ENCODE data around the gene PERCC1. TPM values are rescaled to one million over a fixed set of nuclear protein-coding genes. Genes with fewer than 3 reads are reported as not detected.

The PERCC1 gene
- total and polyA plus RNA-seq, 2 donors (not counting 1 experiment from before 2014, with no cell fraction given): not detected

GRCh38 chr16:1464196-1464893 lies 33.5 kb downstream of the PERCC1 start:
- Histone ChIP-seq H3K4me2 (ENCODE audit: extremely low read depth, insufficient read depth, low read length) (no peak overlapping the region), H4K20me1 (ENCODE audit: control insufficient read depth, extremely low read depth, insufficient read depth, low read length) (no peaks in the 10 kb centered on the region), H3K27ac (ENCODE audit: insufficient read depth, low read length) (no peak overlapping the region), H3K9ac (ENCODE audit: insufficient read depth, low read length) (no peak overlapping the region), H2AFZ (ENCODE audit: low read length) (no peak overlapping the region), H3K36me3 (ENCODE audit: control insufficient read depth, insufficient read depth, low read length) (peaks cover 8% of the 10 kb centered on the region), H3K4me1 (ENCODE audit: control insufficient read depth, extremely low read depth, insufficient read depth, low read length) (no peaks in the 10 kb centered on the region), H3K27me3 (ENCODE audit: control insufficient read depth, insufficient read depth, low read length) (no peaks in the 10 kb centered on the region), H3K9me3 (ENCODE audit: control insufficient read depth, insufficient read depth, low read depth, low read length) (no peaks in the 10 kb centered on the region), H3K4me3 (replicated peaks in 1 of 4; ENCODE audit: control extremely low read depth in 1 of 4, insufficient read depth in 1 of 4, low read depth in 3 of 4, low read length in 4 of 4) (no peak overlapping the region), H3K79me2 (ENCODE audit: control insufficient read depth, insufficient read depth, low read length) (peaks cover 10% of the 10 kb centered on the region)
- TF ChIP-seq CTCF (conservative IDR thresholded peaks at IDR 0.05 in 1 of 2, IDR thresholded peaks at IDR 0.05 in 1 of 2; ENCODE audit: low read depth in 1 of 2, low read length in 2 of 2) (no peak), EZH2 (IDR thresholded peaks at IDR 0.05; ENCODE audit: low read length, missing control alignments) (no peak)
- no peak for DNase-seq (ENCODE audit: low read depth in 2 of 2)

DNA sequence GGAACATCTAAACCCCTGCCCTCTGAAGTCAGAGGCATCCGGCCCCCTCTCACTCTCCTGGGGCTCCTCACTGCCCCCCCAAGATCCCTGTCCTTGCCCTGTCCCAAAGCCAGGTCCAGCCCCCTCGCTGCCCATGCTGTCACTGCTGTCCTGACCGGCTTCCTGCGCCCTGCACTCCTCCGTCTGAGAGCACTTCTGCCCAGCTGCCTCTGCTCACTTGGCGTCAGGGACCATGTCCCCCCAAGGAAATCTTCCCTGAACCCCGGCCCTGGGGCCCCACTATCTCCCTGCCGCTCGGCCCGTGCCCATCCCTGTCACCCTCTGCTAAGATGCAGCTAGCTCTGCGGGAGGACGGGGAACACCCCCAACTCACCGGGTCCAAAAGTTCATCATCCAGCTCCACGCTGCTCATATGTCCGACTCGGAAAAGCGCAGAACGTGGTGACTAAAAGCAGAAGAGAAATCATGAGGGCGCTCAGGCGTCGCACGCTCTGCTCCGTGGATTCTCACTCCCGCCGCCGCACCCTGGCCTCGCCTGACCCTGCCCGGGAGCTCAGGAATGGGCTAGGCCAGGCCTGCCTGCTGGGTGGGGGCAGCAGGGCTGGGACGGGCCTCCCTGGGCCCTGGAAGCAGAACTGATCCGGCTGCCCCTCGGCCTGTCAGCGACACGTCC lies 34.2 kb downstream of the PERCC1 start:
- no peak overlapping the region for H3K4me3 ChIP-seq (replicated peaks in 1 of 4; ENCODE audit: control extremely low read depth in 1 of 4, insufficient read depth in 1 of 4, low read depth in 3 of 4, low read length in 4 of 4)
- H2AFZ ChIP-seq (ENCODE audit: low read length): no peak overlapping the region
- no peaks in the 10 kb centered on the region for H3K4me1 ChIP-seq (ENCODE audit: control insufficient read depth, extremely low read depth, insufficient read depth, low read length)
- no peaks in the 10 kb centered on the region for H3K9me3 ChIP-seq (ENCODE audit: control insufficient read depth, insufficient read depth, low read depth, low read length)
- no peak overlapping the region for H3K9ac ChIP-seq (ENCODE audit: insufficient read depth, low read length)
- H3K4me2 ChIP-seq (ENCODE audit: extremely low read depth, insufficient read depth, low read length): no peak overlapping the region
- no peak for DNase-seq (ENCODE audit: low read depth in 2 of 2)
- no peaks in the 10 kb centered on the region for H4K20me1 ChIP-seq (ENCODE audit: control insufficient read depth, extremely low read depth, insufficient read depth, low read length)
- H3K79me2 ChIP-seq (ENCODE audit: control insufficient read depth, insufficient read depth, low read length): peaks cover 15% of the 10 kb centered on the region
- H3K27ac ChIP-seq (ENCODE audit: insufficient read depth, low read length): no peak overlapping the region
- peaks cover 8% of the 10 kb centered on the region for H3K36me3 ChIP-seq (ENCODE audit: control insufficient read depth, insufficient read depth, low read length)
- no peaks in the 10 kb centered on the region for H3K27me3 ChIP-seq (ENCODE audit: control insufficient read depth, insufficient read depth, low read length)
- TF ChIP-seq CTCF (conservative IDR thresholded peaks at IDR 0.05 in 1 of 2, IDR thresholded peaks at IDR 0.05 in 1 of 2; ENCODE audit: low read depth in 1 of 2, low read length in 2 of 2) (no peak), EZH2 (IDR thresholded peaks at IDR 0.05; ENCODE audit: low read length, missing control alignments) (no peak)

- Histone ChIP-seq H3K27me3 (ENCODE audit: control insufficient read depth, insufficient read depth, low read length) (no peaks in the 10 kb centered on the region), H2AFZ (ENCODE audit: low read length) (no peak overlapping the region), H3K36me3 (ENCODE audit: control insufficient read depth, insufficient read depth, low read length) (peaks cover 3% of the 10 kb centered on the region), H3K79me2 (ENCODE audit: control insufficient read depth, insufficient read depth, low read length) (peaks cover 18% of the 10 kb centered on the region), H3K27ac (ENCODE audit: insufficient read depth, low read length) (no peak overlapping the region), H4K20me1 (ENCODE audit: control insufficient read depth, extremely low read depth, insufficient read depth, low read length) (no peaks in the 10 kb centered on the region), H3K4me1 (ENCODE audit: control insufficient read depth, extremely low read depth, insufficient read depth, low read length) (no peaks in the 10 kb centered on the region), H3K9ac (ENCODE audit: insufficient read depth, low read length) (no peak overlapping the region), H3K4me2 (ENCODE audit: extremely low read depth, insufficient read depth, low read length) (no peak overlapping the region), H3K9me3 (ENCODE audit: control insufficient read depth, insufficient read depth, low read depth, low read length) (no peaks in the 10 kb centered on the region), H3K4me3 (replicated peaks in 1 of 4; ENCODE audit: control extremely low read depth in 1 of 4, insufficient read depth in 1 of 4, low read depth in 3 of 4, low read length in 4 of 4) (no peak overlapping the region)
- DNase-seq (ENCODE audit: low read depth in 2 of 2): no peak
- TF ChIP-seq CTCF (conservative IDR thresholded peaks at IDR 0.05 in 1 of 2, IDR thresholded peaks at IDR 0.05 in 1 of 2; ENCODE audit: low read depth in 1 of 2, low read length in 2 of 2) (no peak), EZH2 (IDR thresholded peaks at IDR 0.05; ENCODE audit: low read length, missing control alignments) (no peak)
Measured at GRCh38 chr16:1465567-1465915, 34.7 kb downstream of the PERCC1 start.
